ENCODE results near the gene DGKG. TPM values are rescaled to one million over a fixed set of nuclear protein-coding genes. Genes with fewer than 3 reads are reported as not detected.

Gene DGKG
- total and polyA plus RNA-seq, 8 donors, result 4.2 to 7.6 (median 5.5) TPM

DNA sequence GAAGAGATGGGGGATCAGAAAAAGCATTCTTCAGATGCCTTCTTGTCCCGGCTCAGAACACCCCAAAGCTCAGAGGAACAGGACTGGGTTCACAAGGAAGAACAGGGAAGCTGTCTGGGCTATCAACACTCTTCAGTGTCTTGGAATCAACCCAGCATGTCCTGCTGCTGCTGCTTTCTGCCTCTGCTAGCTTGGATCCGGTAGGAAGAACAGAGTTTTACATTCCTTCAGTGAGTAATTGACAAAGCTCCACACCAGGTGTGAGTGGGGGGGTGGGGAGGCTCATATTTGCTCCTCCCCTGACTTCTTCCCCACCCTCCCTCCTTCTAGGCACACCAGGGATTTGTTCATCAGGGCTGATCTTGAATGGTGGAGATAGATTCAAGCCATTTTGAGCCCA lies 240.1 kb downstream of the DGKG start:
- H3K27ac ChIP-seq, result no peak overlapping the region
- no peaks in the 10 kb centered on the region for H3K9me3 ChIP-seq
- DNase-seq (peak in 2 of 4 donors; percentile 45 to 57), ATAC-seq (peak; percentile 39)
- H3K27me3 ChIP-seq, result peaks cover 0 to 28% of the 10 kb centered on the region in 2 donors
- TF ChIP-seq, protein P1, sequence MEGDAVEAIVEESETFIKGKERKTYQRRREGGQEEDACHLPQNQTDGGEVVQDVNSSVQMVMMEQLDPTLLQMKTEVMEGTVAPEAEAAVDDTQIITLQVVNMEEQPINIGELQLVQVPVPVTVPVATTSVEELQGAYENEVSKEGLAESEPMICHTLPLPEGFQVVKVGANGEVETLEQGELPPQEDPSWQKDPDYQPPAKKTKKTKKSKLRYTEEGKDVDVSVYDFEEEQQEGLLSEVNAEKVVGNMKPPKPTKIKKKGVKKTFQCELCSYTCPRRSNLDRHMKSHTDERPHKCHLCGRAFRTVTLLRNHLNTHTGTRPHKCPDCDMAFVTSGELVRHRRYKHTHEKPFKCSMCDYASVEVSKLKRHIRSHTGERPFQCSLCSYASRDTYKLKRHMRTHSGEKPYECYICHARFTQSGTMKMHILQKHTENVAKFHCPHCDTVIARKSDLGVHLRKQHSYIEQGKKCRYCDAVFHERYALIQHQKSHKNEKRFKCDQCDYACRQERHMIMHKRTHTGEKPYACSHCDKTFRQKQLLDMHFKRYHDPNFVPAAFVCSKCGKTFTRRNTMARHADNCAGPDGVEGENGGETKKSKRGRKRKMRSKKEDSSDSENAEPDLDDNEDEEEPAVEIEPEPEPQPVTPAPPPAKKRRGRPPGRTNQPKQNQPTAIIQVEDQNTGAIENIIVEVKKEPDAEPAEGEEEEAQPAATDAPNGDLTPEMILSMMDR (IDR thresholded peaks at IDR 0.05), result no peak
- no peaks in the 10 kb centered on the region for H3K4me1 ChIP-seq
- no peak overlapping the region for H3K4me3 ChIP-seq
- intact Hi-C loops (cut with DNase I), result no loop called here
- H3K36me3 ChIP-seq, result no peaks in the 10 kb centered on the region

GRCh38 chr3:186121278-186121677 lies 240.8 kb downstream of the DGKG start:
- intact Hi-C loops (cut with DNase I), result no loop called here
- ATAC-seq, result no peak
- Histone ChIP-seq H3K36me3 (no peaks in the 10 kb centered on the region), H3K4me3 (no peak overlapping the region), H3K27ac (no peak overlapping the region), H3K9me3 (no peaks in the 10 kb centered on the region), H3K4me1 (no peaks in the 10 kb centered on the region), H3K27me3 (peaks cover 0 to 28% of the 10 kb centered on the region in 2 donors)
- peak in 2 of 4 donors; percentile 65 to 79 for DNase-seq
- TF ChIP-seq, protein P1 (IDR thresholded peaks at IDR 0.05), result no peak

- Histone ChIP-seq H3K27me3 (peaks cover 0 to 28% of the 10 kb centered on the region in 2 donors), H3K36me3 (no peaks in the 10 kb centered on the region), H3K4me1 (no peaks in the 10 kb centered on the region), H3K4me3 (no peak overlapping the region), H3K9me3 (no peaks in the 10 kb centered on the region), H3K27ac (no peak overlapping the region)
- intact Hi-C loops (cut with DNase I), result no loop called here
- no peak for ATAC-seq
- DNase-seq, result no peak
- TF ChIP-seq, protein P1 (IDR thresholded peaks at IDR 0.05), result no peak
These were observed 242.5 kb downstream of the DGKG start for GRCh38 chr3:186119499-186119898.

DNA sequence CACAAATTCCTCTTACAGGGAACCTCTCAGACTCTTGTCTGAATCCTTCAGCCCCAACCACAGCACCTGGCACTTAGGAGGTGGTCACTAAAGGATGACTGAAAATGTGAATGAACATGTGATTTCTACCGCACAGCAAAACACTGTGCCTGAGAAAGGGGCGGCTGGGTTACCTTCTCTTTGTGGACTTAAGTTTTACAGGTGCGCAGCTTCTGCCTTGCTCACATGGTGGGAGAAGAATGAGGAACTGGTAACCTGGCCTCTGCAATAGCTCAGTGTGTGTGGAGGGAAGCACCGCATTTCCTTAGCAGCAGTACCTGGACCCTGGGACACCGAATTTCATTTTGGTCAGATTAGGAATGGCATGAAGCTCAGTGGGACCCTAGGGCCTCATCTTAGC lies 243.3 kb downstream of the DGKG start:
- ATAC-seq, result no peak

GRCh38 chr3:186117521-186118134 lies 244.4 kb downstream of the DGKG start:
- no peaks in the 10 kb centered on the region for H3K4me1 ChIP-seq
- DNase-seq, result no peak
- no peak overlapping the region for H3K4me3 ChIP-seq
- peak; percentile 86 for ATAC-seq
- TF ChIP-seq, protein P1 (IDR thresholded peaks at IDR 0.05), result no peak
- H3K27me3 ChIP-seq, result peaks cover 0 to 44% of the 10 kb centered on the region in 2 donors
- H3K36me3 ChIP-seq, result no peaks in the 10 kb centered on the region
- no peak overlapping the region for H3K27ac ChIP-seq
- no peaks in the 10 kb centered on the region for H3K9me3 ChIP-seq
- intact Hi-C loops (cut with DNase I), result no loop called here

More for the DNA sequence above, 243.3 kb downstream of the DGKG start:
- no peak overlapping the region for H3K4me3 ChIP-seq
- H3K4me1 ChIP-seq, result no peaks in the 10 kb centered on the region
- no peak for DNase-seq
- peaks cover 0 to 33% of the 10 kb centered on the region in 2 donors for H3K27me3 ChIP-seq
- TF ChIP-seq, protein P1 (IDR thresholded peaks at IDR 0.05), result no peak
- H3K36me3 ChIP-seq, result no peaks in the 10 kb centered on the region
- no peak overlapping the region for H3K27ac ChIP-seq
- no peaks in the 10 kb centered on the region for H3K9me3 ChIP-seq
- intact Hi-C loops (cut with DNase I), result no loop called here

Measured in left lung (tissue), 10 donors.